NCI-H1694 (cell line): ENCODE data around the gene E2F8.

ENCODE experiments used
- DNase-seq: peaks from one replicate; lab custom pipeline; 2025; lab: John Stamatoyannopoulos, UW

The E2F8 gene

GRCh38 chr11:19252394-19253152 lies 11.8 kb upstream of the E2F8 start:
- no peak for DNase-seq

DNA sequence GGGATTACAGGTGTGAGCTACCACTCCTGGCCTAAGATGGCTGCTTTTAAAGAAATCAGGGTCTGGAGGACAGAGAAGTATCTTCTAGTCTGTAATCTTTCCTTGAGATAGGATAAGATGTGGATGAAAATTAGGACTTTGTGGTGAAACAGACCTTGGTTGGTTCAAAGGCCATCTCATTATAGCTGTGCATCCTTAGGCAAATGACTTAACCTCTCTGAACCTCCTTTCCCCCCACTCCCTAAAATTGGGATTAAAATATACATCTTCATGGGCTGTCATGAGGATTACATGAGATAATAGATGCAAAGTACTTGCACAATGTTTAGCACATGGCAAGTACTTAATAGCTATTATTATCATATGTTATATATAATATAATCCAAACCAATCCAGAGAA lies 10.8 kb upstream of the E2F8 start:
- DNase-seq = no peak

GRCh38 chr11:19246816-19247215 lies 6.1 kb upstream of the E2F8 start:
- DNase-seq = no peak

GRCh38 chr11:19245351-19245750 lies 4.6 kb upstream of the E2F8 start:
- DNase-seq = no peak

- no peak for DNase-seq
These were observed 3.9 kb upstream of the E2F8 start for GRCh38 chr11:19244621-19245020.

DNA sequence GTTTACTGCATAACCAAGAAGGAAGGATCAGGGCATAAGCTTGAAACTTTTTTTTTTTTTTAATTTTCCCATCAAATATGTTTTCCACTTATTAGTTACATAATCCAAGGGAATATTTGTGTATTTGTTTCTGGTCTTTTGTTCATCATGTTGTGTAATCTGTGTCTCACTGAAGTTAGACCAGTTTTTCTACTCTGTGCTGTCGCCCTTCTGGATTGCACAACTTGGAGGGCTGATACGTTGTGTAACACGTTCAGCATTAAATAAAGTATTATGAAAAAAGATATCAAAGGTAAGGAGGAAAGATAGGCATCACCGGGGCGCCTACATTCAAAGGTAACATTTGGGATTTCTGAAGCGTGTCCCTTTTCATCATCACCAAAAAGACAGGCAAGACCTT lies 3.3 kb upstream of the E2F8 start:
- no peak for DNase-seq

DNA sequence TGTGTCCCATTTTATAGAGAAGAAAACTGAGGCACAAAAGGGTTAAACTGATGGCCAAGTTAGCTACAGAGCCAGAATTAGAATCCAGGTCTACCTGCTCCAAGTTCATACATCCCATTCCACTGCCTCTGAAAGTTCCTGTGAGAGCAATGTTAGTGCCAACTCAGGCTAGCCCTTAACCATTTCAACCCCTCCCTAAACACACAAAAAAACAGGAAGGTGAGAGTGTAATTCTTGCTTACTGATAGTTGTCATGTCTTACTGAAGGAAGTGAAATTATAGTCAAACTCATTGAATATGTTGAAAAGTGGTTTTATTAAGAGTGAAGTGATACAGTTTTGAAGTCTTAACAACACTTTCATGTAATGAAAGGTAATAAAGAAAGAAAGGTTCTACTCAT lies 2.9 kb upstream of the E2F8 start:
- DNase-seq = no peak

GRCh38 chr11:19243143-19243542 lies 2.4 kb upstream of the E2F8 start:
- DNase-seq = no peak

GRCh38 chr11:19242179-19242932 lies 1.6 kb upstream of the E2F8 start:
- DNase-seq = no peak

- no peak for DNase-seq
These were observed 774 bp upstream of the E2F8 start for GRCh38 chr11:19241260-19242178.

- no peak for DNase-seq
These were observed 1.7 kb downstream of the E2F8 start for GRCh38 chr11:19239039-19239438.

- no peak for DNase-seq
These were observed 2.9 kb downstream of the E2F8 start for GRCh38 chr11:19237813-19238212.

GRCh38 chr11:19237381-19237780 lies 3.4 kb downstream of the E2F8 start:
- no peak for DNase-seq

DNA sequence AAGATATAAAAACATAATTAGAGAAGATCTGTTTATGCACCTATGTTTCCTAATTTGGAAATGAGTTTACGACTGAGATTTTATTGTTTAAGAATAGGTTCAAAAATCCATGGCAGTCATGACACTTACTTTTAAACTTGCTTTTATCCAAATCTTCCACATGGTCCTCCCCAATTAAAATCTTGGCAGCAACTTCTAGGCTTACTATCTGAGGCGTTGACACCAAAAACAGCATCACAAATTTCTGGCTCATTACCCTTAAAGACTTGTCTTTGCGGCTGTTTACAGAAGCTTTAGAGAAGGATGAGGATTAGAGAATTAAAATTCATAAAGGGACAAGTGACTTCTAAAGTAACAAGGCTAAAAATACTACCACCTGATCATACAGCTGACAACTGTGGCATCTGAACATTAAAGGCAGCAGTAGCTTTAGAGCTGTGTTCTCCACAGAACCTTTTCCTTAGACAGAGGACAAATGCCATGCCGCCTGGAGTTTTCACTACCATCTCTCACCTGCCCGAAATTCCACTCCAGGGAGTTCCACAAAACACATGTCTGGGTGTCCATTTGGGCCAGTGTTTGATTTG lies 6.4 kb downstream of the E2F8 start:
- no peak for DNase-seq

DNA sequence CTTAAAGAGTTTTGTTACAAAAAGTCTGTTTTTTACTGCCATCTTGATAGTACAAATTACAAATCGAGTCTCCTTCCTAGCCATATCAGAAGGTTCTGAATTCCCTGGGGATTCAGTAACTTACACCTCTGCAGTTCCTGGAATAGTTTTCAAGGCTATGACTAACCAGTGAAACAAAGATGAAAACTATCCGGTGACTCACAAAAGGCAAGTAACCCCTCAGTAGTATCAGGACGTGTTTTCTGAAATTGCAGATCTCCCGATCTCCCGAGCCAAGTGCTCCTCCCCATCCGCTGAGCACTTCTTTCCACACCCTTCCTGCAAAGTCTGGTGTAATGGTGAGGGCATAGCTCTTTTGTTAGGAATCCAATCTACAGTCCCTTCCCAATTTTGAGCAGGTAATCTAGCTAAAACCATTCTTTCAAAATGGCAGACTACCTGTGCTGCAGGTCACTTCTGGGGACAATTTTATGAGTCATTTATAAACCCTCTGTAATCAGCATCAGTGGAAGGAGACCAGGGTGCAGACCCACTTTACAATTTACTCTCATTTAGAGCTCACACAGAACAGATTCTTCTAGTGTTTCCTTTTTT lies 7.7 kb downstream of the E2F8 start:
- DNase-seq = no peak

GRCh38 chr11:19229671-19230070 lies 11.1 kb downstream of the E2F8 start:
- no peak for DNase-seq

DNA sequence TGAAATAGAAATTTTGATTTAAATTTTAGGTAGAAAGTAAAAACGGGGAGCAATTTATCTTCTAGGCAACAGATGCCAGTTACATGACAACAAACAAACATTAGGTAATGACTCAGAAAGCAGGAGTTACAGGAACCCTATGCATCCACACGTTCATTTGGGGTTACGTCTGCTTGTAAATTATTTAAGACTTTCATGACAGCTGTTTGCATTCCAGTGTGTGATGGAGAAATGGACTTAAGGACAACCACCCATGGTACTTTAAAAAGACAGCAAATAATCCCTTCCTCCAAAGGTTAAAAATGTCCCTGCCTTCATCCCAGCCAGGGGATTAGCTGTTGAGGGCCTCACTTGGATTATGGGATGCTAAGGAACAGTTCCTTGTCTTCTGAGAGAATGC lies 11.8 kb downstream of the E2F8 start:
- DNase-seq = no peak

- no peak for DNase-seq
These were observed 14.2 kb downstream of the E2F8 start for GRCh38 chr11:19226378-19227195.

GRCh38 chr11:19225581-19225980 lies 15.2 kb downstream of the E2F8 start:
- no peak for DNase-seq

DNA sequence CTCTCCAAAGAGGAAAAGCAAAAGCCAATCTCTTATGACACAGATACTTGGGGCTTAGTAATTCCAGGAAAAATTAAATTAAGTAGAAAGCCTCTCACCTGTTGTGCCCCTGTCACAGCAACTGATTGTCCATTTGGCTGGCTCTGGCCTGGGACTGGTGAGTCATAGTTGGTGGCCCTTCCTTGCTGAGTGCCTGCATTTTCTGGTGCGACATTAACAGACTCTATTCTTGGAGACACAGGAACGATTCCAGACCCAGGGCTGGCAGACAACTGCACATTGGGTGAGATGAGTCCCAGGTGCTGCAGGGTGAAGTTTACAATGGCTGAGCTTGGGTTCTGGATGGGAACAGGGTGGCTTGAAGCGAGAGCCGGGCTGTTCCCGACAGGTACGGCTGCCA lies 15.6 kb downstream of the E2F8 start:
- DNase-seq = no peak
